MM.1S (cell line): ENCODE data around the gene ACCSL.

Experiments used
- DNase-seq: peaks from one replicate; pipeline ENCODE4 v3.0.0-alpha.2; 2015
- H2AFZ ChIP-seq: fragments of 300-600 bp; sonication (generic); 2 replicates; pipeline ENCODE4 v1.6.0; 2016; ENCODE audit warnings: antibody characterized with exemption, low read length
- H3F3A ChIP-seq: fragments of 300-600 bp; sonication (generic); 2 replicates; pipeline ENCODE4 v1.6.1; 2016; ENCODE audit warnings: mild to moderate bottlenecking, antibody characterized with exemption, low read length, moderate library complexity, mixed read lengths; ENCODE audit not compliant: insufficient read depth
- H3K27ac ChIP-seq: fragments of 300-600 bp; sonication (generic); 2 replicates; pipeline ENCODE4 v1.5.1; 2016; ENCODE audit warnings: mild to moderate bottlenecking, low read length
- H3K27me3 ChIP-seq: fragments of 300-600 bp; sonication (generic); replicated peaks from 2 replicates; pipeline ENCODE4 v1.6.0; 2016; ENCODE audit warnings: low read length; ENCODE audit not compliant: insufficient read depth
- H3K36me3 ChIP-seq: fragments of 300-600 bp; sonication (generic); replicated peaks from 2 replicates; pipeline ENCODE4 v1.6.1; 2016; ENCODE audit warnings: mild to moderate bottlenecking, low read length, mixed read lengths; ENCODE audit not compliant: insufficient read depth
- H3K4me1 ChIP-seq: fragments of 300-600 bp; sonication (generic); 2 replicates; pipeline ENCODE4 v1.6.1; 2016; ENCODE audit warnings: low read length, mixed read lengths
- H3K4me2 ChIP-seq: fragments of 300-600 bp; sonication (generic); 2 replicates; pipeline ENCODE4 v1.6.0; 2016; ENCODE audit warnings: low read depth, low read length
- H3K4me3 ChIP-seq: fragments of 300-600 bp; sonication (generic); 2 replicates; pipeline ENCODE4 v1.5.1; 2016; ENCODE audit warnings: low read length, mixed read lengths
- H3K79me2 ChIP-seq: fragments of 300-600 bp; sonication (generic); 2 replicates; pipeline ENCODE4 v1.6.1; 2016; ENCODE audit warnings: mixed run types, low read length, mixed read lengths
- H3K9ac ChIP-seq: fragments of 300-600 bp; sonication (generic); 2 replicates; pipeline ENCODE4 v1.6.1; 2016; ENCODE audit warnings: low read length, mixed read lengths
- H3K9me2 ChIP-seq: fragments of 300-600 bp; sonication (generic); replicated peaks from 2 replicates; pipeline ENCODE4 v1.6.1; 2016; ENCODE audit warnings: mild to moderate bottlenecking, low read length, mixed read lengths; ENCODE audit not compliant: insufficient read depth
- H3K9me3 ChIP-seq: fragments of 300-600 bp; sonication (generic); replicated peaks from 2 replicates; pipeline ENCODE4 v1.6.1; 2016; ENCODE audit warnings: mild to moderate bottlenecking, low read length, mixed read lengths; ENCODE audit not compliant: insufficient read depth
- H4K20me1 ChIP-seq: fragments of 300-600 bp; sonication (generic); 2 replicates; pipeline ENCODE4 v1.6.1; 2016; ENCODE audit warnings: mild to moderate bottlenecking, low read length, moderate library complexity, mixed read lengths; ENCODE audit not compliant: insufficient read depth
- EZH2 ChIP-seq: fragments of 300-600 bp; sonication (generic); optimal IDR thresholded peaks from 2 replicates; pipeline ENCODE3; 2017; ENCODE audit warnings: low read depth, mild to moderate bottlenecking, antibody characterized with exemption, low read length, mixed read lengths
- EZH2phosphoT487 ChIP-seq: fragments of 300-600 bp; sonication (generic); IDR thresholded peaks from 2 replicates; pipeline ENCODE4 v1.6.1; 2018; ENCODE audit warnings: antibody characterized with exemption, low read length
- TF ChIP-seq, protein P1 (sequence below): fragments of 300-600 bp; sonication (generic); IDR thresholded peaks from 2 replicates; pipeline ENCODE4 v1.5.1; 2016; ENCODE audit warnings: antibody characterized with exemption, low read length, mixed read lengths

The ACCSL gene

DNA sequence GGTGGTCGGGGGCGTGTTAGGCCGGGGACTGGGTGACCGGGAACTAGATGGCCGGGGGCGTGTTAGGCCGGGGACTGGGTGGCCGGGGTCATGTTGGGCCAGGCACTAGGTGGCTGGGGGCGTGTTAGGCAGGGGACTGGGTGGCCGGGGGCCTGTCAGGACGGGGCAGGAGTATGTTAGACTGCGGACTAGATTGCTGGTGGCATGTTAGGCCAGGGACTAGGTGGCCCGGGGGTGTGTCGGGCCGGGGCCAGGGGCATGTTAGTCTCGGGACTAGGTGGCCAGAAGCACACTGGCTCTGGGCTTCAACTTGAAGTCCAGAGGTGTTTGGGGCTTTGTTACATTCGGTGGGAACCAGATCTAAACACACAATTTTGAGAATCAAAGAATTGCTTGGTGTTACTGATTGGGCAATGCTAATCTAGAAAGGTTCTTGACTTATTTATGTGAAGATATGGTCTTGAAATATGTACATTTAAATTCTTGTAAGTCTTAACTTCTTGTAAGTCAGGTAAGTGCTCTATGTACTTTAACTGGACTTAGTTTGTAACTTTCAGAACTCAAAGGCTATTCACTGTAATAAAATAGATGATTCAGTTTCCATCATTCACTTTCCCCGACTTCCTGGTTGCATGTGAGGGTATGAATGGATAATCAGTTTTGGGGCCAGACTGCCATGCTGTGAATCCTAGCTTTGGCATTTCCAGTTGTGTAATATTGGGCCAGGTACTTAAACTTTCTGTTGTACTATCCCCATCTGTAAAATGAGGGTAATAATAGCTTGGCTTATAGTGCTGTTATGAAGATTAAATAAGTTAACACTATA, 48.8 kb downstream of the ACCSL start:
- no peak for DNase-seq
- no peaks in the 10 kb centered on the region for H3K36me3 ChIP-seq

DNA sequence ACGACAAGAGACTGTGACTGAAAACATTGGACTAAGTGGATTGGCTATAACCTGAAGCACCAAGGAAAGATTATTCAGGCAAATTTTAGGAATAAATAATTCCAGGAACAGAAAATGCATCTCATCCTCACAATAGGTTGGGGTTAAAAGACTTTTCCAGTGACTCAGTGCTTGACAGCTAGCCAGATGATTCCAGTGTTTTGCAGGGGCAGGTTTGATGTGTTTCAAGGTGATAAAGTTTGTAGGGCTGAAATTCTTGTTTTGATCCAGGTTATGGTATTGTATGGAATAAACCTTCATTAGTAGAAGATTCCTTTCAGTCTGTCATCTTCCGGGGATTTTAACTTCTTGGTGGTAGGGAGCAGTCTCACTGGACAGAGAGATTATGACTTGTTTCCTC, 50.0 kb downstream of the ACCSL start:
- Histone ChIP-seq H3F3A (no peaks in the 10 kb centered on the region), H3K9me3 (no peaks in the 10 kb centered on the region), H3K4me2 (no peak overlapping the region), H3K79me2 (peaks cover 18% of the 10 kb centered on the region), H3K27ac (no peak overlapping the region), H3K4me1 (peaks cover 10% of the 10 kb centered on the region), H3K27me3 (no peaks in the 10 kb centered on the region), H3K9me2 (no peaks in the 10 kb centered on the region), H3K4me3 (no peak overlapping the region), H3K9ac (no peak overlapping the region), H4K20me1 (no peaks in the 10 kb centered on the region; the same call in 1 of the 2 replicates), H2AFZ (no peak overlapping the region), H3K36me3 (no peaks in the 10 kb centered on the region)
- no peak for TF ChIP-seq EZH2phosphoT487
- no peak for TF ChIP-seq EZH2
- TF ChIP-seq, protein P1, sequence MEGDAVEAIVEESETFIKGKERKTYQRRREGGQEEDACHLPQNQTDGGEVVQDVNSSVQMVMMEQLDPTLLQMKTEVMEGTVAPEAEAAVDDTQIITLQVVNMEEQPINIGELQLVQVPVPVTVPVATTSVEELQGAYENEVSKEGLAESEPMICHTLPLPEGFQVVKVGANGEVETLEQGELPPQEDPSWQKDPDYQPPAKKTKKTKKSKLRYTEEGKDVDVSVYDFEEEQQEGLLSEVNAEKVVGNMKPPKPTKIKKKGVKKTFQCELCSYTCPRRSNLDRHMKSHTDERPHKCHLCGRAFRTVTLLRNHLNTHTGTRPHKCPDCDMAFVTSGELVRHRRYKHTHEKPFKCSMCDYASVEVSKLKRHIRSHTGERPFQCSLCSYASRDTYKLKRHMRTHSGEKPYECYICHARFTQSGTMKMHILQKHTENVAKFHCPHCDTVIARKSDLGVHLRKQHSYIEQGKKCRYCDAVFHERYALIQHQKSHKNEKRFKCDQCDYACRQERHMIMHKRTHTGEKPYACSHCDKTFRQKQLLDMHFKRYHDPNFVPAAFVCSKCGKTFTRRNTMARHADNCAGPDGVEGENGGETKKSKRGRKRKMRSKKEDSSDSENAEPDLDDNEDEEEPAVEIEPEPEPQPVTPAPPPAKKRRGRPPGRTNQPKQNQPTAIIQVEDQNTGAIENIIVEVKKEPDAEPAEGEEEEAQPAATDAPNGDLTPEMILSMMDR = no peak
- no peak for DNase-seq

More for the DNA sequence above, 48.8 kb downstream of the ACCSL start:
- Histone ChIP-seq H3K4me1 (peaks cover 10% of the 10 kb centered on the region), H3K9me2 (no peaks in the 10 kb centered on the region), H3K27me3 (no peaks in the 10 kb centered on the region), H3K9ac (peak overlapping the region; percentile 73), H3K27ac (no peak overlapping the region), H2AFZ (peak overlapping the region; percentile 86), H3K9me3 (no peaks in the 10 kb centered on the region), H4K20me1 (no peaks in the 10 kb centered on the region; the same call in 1 of the 2 replicates), H3K4me3 (peak overlapping the region; percentile 96), H3K4me2 (peak overlapping the region; percentile 96), H3K79me2 (peaks cover 18% of the 10 kb centered on the region), H3F3A (no peaks in the 10 kb centered on the region)
- TF ChIP-seq EZH2 (no peak), EZH2phosphoT487 (no peak)
- TF ChIP-seq, protein P1 = no peak

DNA sequence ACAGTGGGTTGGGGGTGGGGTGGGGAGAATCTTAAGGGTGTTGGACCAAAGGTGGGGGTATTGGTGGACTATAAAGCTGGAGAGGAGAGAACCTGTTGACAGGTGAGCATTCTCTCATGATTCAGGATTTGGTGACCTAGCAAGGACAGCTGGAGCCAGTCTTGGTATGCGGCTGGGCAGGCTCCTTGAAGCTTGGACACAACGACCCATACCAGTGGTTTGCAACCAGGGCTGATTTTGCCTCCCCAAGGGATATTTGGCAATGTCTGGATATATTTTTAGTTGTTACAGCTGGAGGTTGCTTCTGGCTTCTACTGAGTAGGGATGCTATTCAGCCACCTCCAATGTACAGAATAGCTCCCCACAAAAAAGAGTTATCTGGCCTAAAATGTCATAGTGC, 53.3 kb downstream of the ACCSL start:
- no peaks in the 10 kb centered on the region for H3K9me3 ChIP-seq
- DNase-seq = no peak
- H2AFZ ChIP-seq = no peak overlapping the region
- H3K4me2 ChIP-seq = no peak overlapping the region
- H3K79me2 ChIP-seq = peaks cover 16% of the 10 kb centered on the region
- H3K27me3 ChIP-seq = no peaks in the 10 kb centered on the region
- H3K9ac ChIP-seq = no peak overlapping the region
- no peaks in the 10 kb centered on the region for H3K9me2 ChIP-seq
- TF ChIP-seq EZH2 = no peak
- no peak for TF ChIP-seq EZH2phosphoT487
- TF ChIP-seq, protein P1 = no peak
- no peaks in the 10 kb centered on the region; the same call in 1 of the 2 replicates for H4K20me1 ChIP-seq
- no peaks in the 10 kb centered on the region for H3K36me3 ChIP-seq
- peaks cover 6% of the 10 kb centered on the region for H3K4me1 ChIP-seq
- no peak overlapping the region for H3K4me3 ChIP-seq
- H3F3A ChIP-seq = no peaks in the 10 kb centered on the region
- no peak overlapping the region for H3K27ac ChIP-seq
